Stimulated activated CD8-positive, alpha-beta memory T cell treated with anti-CD3 and anti-CD28 coated beads, Interleukin-7, amount 100 ng/mL, for 24 hours (primary cell): ENCODE results near the gene NUPR2.
"Not testable (repeated sequence)": the region's sequence is repeated elsewhere in the genome, so short reads cannot be mapped to it uniquely, and the experiment has no call there.

ENCODE experiments used
- DNase-seq: peaks from one replicate; pipeline ENCODE4 v3.0.0-alpha.2; 2020; ENCODE audit warnings: low read depth

NUPR2 gene

GRCh38 chr7:56086761-56087160 is 29.5 kb downstream of the NUPR2 start:
- DNase-seq: no peak

GRCh38 chr7:56083150-56083785 is 32.9 kb downstream of the NUPR2 start:
- DNase-seq: no peak

GRCh38 chr7:56081626-56082340 is 34.4 kb downstream of the NUPR2 start:
- no peak for DNase-seq

GRCh38 chr7:56080726-56081435 is 35.3 kb downstream of the NUPR2 start:
- not testable (repeated sequence) for DNase-seq

- DNase-seq: no peak
Observed at GRCh38 chr7:56079450-56080185, 36.6 kb downstream of the NUPR2 start.

GRCh38 chr7:56078196-56078595 is 38.0 kb downstream of the NUPR2 start:
- no peak for DNase-seq

- no peak for DNase-seq
Observed at GRCh38 chr7:56077681-56078080, 38.5 kb downstream of the NUPR2 start.

GRCh38 chr7:56074371-56074791 is 41.8 kb downstream of the NUPR2 start:
- DNase-seq: peak; percentile 41

- not testable (repeated sequence) for DNase-seq
Observed at GRCh38 chr7:56066376-56066775, 49.8 kb downstream of the NUPR2 start.
